Measurements from ENCODE around the gene SLC27A5. TPM values are rescaled to one million over a fixed set of nuclear protein-coding genes. Genes with fewer than 3 reads are reported as not detected.
A peak's percentile ranks its signal among the peaks of the same experiment; 100 is the strongest.

SLC27A5 gene, protein sequence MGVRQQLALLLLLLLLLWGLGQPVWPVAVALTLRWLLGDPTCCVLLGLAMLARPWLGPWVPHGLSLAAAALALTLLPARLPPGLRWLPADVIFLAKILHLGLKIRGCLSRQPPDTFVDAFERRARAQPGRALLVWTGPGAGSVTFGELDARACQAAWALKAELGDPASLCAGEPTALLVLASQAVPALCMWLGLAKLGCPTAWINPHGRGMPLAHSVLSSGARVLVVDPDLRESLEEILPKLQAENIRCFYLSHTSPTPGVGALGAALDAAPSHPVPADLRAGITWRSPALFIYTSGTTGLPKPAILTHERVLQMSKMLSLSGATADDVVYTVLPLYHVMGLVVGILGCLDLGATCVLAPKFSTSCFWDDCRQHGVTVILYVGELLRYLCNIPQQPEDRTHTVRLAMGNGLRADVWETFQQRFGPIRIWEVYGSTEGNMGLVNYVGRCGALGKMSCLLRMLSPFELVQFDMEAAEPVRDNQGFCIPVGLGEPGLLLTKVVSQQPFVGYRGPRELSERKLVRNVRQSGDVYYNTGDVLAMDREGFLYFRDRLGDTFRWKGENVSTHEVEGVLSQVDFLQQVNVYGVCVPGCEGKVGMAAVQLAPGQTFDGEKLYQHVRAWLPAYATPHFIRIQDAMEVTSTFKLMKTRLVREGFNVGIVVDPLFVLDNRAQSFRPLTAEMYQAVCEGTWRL
- total RNA-seq, result 5.2 and 6.5 TPM in 2 replicates

DNA sequence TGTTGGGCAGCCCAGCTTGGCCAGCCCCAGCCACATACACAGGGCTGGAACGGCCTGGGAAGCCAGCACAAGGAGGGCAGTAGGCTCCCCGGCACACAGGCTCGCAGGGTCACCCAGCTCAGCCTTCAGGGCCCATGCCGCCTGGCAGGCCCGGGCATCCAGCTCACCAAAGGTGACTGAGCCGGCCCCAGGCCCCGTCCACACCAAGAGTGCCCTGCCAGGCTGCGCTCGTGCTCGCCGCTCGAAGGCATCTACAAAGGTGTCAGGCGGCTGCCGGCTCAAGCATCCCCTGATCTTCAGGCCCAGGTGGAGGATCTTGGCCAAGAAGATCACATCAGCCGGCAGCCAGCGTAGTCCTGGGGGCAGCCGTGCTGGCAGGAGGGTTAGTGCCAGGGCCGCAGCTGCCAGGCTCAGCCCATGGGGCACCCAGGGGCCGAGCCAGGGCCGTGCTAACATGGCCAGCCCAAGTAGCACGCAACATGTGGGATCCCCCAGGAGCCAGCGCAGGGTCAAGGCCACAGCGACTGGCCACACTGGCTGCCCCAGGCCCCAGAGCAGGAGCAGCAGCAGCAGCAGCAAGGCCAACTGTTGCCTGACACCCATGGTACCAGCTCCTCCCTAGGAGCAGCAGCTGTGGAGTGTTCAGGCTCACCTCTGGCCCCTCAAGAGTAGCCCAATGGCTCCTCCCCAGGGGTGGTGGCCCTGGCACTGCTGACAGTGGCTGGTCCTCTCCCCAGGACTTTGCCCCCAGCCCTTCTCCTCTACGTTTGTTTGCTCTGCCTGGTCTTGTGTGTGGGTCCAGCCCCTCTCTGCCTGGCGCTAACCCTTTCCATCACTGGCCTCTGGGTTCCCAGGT lies at the start of gene SLC27A5:
SLC27A5 (minus strand) TSS at position 640 of the 856 bp plus-strand sequence; CDS start at position 603, 37 bp downstream.

DNA sequence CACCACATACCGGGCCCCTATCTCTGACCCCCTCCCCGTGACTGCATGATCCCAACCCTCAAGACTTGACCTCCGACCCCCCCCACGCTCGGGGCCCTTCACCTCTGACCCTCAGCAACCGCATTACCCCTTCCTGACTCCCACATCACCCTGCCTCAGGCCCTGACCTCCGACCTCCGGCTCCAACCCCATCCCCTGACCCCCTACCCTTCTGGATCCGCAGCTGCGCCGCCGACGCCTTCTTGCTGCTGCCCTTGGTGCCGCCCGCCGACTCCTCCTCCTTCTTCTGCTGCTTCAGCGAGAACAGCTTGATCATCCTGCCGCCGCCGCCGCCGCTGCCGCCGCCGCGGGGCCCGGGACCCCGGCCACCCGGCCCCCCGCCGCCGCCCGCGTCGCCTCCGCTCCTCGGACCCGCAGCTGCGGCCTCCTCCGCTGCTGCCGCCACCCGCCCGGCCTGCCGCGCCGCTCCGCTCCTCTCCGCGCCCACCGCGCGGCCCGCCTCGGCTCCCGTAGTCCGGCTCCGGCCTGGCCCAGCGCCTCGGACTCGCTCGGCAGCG lies 46.4 kb upstream of the SLC27A5 start, which contains the start of gene UBE2M:
UBE2M (minus strand) TSS at position 546 of the 557 bp plus-strand sequence; CDS start at position 316, 230 bp downstream.

DNA sequence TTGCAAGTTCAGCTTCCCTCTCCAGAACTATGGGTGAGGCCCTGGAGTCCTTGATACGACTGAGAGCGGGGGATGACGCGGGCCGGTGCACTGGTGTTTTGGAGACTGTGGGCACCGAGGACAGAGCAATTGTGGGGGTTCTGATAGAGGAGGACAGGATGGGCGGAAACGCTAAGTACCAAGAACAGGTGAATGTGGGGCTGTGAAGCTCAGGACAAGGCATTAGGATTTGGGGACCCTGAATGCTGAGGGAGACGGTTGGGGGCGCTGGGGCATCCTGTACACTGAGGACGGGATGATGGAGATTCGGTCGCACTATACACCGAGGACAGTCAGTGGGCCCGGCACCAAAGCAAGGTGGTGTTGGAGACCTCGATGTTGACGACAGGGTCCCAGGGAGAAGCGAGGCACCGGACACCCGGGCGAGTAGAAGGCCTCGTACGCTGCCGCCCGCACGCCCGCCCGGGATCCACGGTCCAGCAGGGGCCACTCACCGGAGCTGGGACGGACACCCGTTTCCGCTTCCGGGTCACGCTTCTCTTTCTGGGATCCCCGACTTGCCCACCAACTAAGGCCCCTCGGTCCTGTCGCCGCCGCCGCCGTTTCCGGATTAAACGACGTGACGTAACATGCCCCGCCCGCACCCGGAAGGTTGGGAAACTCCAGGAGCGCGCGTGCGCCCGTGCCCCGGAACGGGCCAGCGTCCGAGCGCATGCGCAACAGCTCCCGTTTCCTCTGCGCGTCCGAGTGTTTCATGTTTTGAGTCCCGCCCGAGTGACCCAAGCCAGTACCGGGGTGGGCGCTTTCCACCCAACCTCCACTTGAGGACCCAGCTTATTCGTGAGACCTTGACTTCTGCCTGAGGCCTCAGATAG lies 42.9 kb upstream of the SLC27A5 start, which contains the start of gene CHMP2A:
CHMP2A (minus strand) TSS at position 612 of the 875 bp plus-strand sequence. CDS start 893 bp downstream, outside the sequence.

DNA sequence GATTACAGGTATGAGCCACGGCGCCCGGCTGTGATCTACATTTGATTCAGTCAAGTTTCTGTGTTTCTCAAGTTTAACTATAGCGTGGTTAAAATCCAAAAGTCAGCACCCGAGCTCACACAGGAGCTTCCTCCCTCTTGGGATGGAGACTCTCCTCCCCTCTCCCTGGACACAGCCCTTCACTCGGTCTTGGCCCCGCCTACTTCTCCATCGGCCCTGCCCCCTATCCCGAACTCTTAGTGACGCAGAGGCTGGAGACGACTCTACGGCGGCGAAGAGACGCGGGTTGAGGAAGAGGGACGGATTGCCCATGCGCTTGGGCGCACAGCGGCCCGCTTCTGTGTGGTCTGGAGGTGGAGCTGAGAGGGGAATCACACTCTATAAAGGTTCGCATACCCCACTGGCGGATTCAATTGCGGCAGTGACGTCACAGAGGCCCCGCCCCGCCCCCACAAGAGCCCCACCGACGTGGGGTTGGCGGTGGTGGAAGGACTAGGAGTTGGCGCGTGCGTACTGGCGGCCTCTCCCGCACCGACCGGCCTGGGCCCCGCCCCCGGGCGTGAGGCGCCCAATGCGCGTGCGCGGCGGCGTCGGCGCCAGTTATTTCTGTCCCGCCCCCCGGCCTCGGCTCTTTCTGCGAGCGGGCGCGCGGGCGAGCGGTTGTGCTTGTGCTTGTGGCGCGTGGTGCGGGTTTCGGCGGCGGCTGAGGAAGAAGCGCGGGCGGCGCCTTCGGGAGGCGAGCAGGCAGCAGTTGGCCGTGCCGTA lies 32.2 kb upstream of the SLC27A5 start, which contains the start of gene TRIM28:
TRIM28 (plus strand) TSS at position 239 of the 765 bp plus-strand sequence. CDS start 694 bp downstream, outside the sequence.

DNA sequence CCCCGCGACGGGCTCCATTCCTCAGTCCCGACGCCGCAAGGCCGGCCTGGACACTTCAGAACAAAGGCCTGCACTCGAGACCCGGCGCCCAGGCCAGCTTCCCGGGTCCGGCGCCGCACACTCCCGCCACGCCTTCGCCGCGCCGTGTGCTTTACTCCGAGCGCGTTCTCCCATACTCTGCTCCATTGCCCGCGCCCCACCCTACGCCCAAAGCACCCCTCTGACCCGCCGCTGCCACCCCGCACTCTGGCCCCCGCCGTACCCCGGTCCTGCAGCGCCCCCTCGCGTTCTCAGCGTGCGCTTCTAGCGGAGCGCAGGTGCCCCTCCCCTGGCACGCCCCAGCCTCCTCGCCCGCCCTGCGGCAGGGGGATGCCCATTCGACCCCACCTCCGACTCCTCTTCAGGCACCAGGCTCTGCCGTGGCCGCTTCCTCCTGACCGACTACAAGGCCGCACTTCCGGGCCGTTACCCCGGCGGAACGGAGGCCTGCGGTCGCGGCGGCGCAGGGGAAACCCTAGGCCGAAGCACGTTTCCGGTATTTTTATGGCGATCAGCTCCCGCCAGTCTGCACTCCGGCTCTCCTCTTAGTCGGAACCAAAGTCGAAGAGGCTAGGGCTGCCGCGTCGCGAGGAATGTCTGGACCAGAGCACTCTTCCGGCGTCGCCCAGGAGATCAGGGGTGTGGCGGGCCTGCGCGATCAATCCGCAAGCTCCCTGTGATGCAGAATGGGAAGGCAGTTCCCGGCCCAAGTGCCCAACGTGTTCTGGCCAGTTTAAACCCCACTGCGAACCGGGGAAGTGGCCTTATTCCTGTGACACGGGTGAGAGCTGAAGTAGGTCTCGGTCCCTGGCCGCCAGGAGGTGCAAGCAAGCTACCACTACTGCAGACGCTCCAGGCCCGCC lies 7.8 kb upstream of the SLC27A5 start, which contains the start of gene ZBTB45:
ZBTB45 (minus strand) TSS at position 456 of the 902 bp plus-strand sequence. CDS start 2,137 bp downstream, outside the sequence.

DNA sequence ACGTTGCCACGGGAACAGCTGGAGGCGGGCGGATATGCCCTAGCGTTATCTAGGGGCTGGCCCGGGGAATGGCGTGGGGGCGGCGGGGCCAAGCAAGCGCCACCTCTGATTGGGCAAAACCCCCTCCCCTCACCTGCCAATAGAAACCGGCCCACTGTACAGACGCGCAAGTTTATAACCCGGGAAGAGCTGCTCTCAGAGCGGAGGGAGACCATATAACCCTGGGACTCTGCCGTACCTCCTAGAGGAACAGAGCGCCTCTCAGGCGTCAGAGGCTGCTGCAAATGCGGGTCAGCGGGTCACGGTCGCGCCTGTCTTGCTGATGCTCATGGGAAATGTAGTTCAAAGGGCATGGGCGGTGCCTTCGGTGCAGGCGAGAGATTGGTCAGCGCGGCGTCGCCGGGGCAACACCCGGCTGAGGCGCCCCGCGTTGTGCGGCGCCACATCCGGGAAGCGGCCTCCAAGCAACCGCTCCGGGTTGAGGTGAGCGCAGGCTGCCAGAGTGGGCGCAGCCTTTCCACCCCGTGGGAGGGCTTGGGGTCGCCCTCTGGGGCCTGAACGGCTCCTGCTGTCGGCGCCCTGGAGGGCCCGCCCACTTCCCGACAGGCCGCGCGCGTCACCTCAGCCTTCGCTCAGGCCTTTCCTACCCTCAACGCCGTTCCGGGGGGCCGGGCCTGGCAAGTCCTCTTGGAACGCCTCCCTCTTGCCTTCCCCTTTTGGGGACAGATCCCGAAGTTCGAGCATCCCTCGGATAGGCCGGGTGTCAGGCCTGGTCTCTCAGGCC lies 35.9 kb downstream of the SLC27A5 start, which contains the start of gene ZNF446:
ZNF446 (plus strand) TSS at position 639 of the 784 bp plus-strand sequence. CDS start 867 bp downstream, outside the sequence.

DNA sequence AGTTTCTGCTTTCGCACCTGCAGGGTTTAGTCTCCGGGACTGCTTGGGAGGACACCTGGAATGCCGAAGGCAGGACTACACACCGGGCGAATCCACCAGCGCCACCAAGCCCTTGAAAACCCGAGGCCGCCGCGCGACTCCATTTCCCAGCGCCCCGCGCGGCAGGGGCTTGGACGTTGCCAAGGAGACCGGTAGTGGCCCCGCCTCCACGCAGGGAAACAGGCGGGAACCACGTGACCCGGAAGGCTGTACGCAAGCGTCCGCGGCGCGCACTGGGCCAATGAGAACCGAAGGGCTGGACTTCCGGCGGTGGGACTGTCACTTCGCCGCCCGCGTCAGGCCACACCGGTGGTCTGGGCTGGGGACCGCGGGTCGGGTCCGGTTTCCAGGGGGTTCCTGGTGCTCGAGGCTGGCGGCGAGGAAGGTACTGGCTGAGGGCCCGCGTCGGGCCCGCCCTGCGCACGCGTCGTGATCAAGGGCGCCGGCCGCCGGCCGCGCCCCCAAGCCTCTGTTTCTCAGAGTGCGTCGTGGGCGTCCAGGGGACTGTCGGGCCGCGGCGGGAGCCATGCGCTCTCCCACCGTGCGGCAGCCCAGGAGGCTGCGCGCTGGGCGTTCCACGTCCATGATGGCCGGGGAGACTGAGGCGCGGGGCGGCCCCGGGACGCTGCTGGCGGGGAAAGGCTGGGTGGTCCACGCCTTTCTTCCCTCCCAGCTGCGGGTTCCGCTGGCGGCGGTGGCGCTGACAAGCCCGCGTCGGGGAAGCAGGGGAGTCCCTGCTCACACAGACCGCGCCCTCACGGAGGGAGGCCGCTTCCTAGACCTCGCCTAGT lies 44.8 kb downstream of the SLC27A5 start, which contains the start of gene ZNF324:
ZNF324 (plus strand) TSS at position 321 of the 830 bp plus-strand sequence. CDS start 2,106 bp downstream, outside the sequence.

DNA sequence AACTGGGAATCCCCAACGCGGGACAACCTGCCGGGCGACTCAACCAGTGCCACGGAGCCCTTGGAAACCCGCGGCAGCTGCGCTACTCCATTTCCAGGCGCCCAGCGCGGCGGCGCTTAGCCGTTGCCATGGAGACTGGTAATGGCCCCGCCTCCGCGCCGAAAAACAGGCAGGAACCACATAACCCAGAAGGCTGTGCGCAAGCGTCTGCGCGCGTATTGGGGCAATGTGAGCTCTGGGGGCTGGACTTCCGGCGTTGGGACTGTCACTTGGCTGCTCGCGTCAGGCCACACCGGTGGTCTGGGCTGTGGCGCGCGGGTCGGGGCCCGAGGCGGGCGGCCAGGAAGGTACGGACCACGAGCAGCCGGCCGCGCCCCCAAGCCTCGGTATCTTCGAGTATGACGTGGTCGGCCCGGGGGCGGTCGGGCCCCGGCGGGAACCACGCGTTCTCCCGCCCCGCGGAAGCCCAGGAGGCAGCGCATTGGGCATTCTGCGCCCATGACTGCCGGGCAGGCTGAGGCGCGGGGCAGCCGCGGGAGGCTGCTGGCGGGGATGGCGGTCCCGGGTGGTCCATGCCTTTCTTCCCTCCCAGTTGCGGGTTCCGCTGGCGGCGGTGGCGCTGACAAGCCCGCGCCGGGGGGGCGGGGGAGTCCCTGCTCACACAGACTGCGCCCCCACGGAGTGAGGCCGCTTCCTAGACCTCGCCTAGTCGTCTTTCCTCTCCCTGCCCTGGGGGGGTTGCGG lies 60.3 kb downstream of the SLC27A5 start, which contains the start of gene ZNF324B:
ZNF324B (plus strand) TSS at position 265 of the 744 bp plus-strand sequence. CDS start 2,080 bp downstream, outside the sequence.

Small RNA genes lying within 50 kb of the gene (small RNA-seq; reads per million reads assigned to genes)
- gene MIR6807, result 0.74 reads per million, percentile 47 among the genes with 10 or more reads in this experiment
- not detected for gene RN7SL525P
- gene RN7SL693P, result not detected
- gene RNU6-1337P, result not detected

Other genes with a start within 250 kb of the SLC27A5 start
- gene ZNF8, start 233.0 kb downstream of the SLC27A5 start, total RNA-seq, result 8.2 and 8.5 TPM in 2 replicates
- gene ERVK3-1, start 206.6 kb downstream of the SLC27A5 start, total RNA-seq, result 21.6 and 25.9 TPM in 2 replicates
- gene ZSCAN22, start 185.0 kb downstream of the SLC27A5 start, total RNA-seq, result 3.9 and 4.6 TPM in 2 replicates
- gene A1BG, start 158.5 kb downstream of the SLC27A5 start, total RNA-seq, result 0.33 and 4.0 TPM in 2 replicates
- 0.76 and 0.98 TPM in 2 replicates for gene ZNF497, start 149.2 kb downstream of the SLC27A5 start, total RNA-seq
- gene ZNF837, start 131.0 kb downstream of the SLC27A5 start, total RNA-seq, result 2.3 and 2.5 TPM in 2 replicates
- 1,488 and 1,703 TPM in 2 replicates for gene RPS5, start 124.7 kb downstream of the SLC27A5 start, total RNA-seq
- gene RNF225, start 116.3 kb downstream of the SLC27A5 start, total RNA-seq, result 0.33 and 0.67 TPM in 2 replicates
- gene ZNF584, start 103.3 kb downstream of the SLC27A5 start, total RNA-seq, result 10.2 and 11.1 TPM in 2 replicates
- gene ZNF132, start 71.8 kb downstream of the SLC27A5 start, total RNA-seq, result 7.3 and 7.5 TPM in 2 replicates
- gene ZNF324B, start 60.4 kb downstream of the SLC27A5 start, total RNA-seq, result 8.5 and 12.2 TPM in 2 replicates
- 17.6 and 20.6 TPM in 2 replicates for gene ZNF324, start 44.9 kb downstream of the SLC27A5 start, total RNA-seq
- gene ZNF446, start 35.6 kb downstream of the SLC27A5 start, total RNA-seq, result 8.6 and 10.1 TPM in 2 replicates
- 9.6 and 12.4 TPM in 2 replicates for gene ZBTB45, start 7.8 kb upstream of the SLC27A5 start, total RNA-seq
- gene TRIM28, start 32.1 kb upstream of the SLC27A5 start, total RNA-seq, result 350 and 379 TPM in 2 replicates
- gene CHMP2A, start 43.1 kb upstream of the SLC27A5 start, total RNA-seq, result 74.3 and 84.6 TPM in 2 replicates
- gene UBE2M, start 46.6 kb upstream of the SLC27A5 start, total RNA-seq, result 93.2 and 104 TPM in 2 replicates
- 17.4 and 19.6 TPM in 2 replicates for gene MZF1, start 61.3 kb upstream of the SLC27A5 start, total RNA-seq

Data from vein endothelial cell (primary cell).